SK-N-SH (cell line): ENCODE results near the gene RNF113B.

ENCODE experiments used
- CTCF ChIP-seq: fragments of 200-600 bp; sonication (generic); IDR thresholded peaks from 2 replicates; pipeline ENCODE4 v1.6.1; 2017; ENCODE audit warnings: antibody characterized with exemption, mild to moderate bottlenecking, moderate library complexity
- EP300 ChIP-seq, 2 experiments: IDR thresholded peaks; 2 replicates each; pipeline versions ENCODE4 v1.4.0 to v1.6.1; 2012; ENCODE audit warnings: borderline replicate concordance in 1 of 2, low read depth in 1 of 2, low read length in 1 of 2
- JUND ChIP-seq: IDR thresholded peaks from 2 replicates; pipeline ENCODE4 v1.4.0; 2012
- YY1 ChIP-seq: IDR thresholded peaks from 2 replicates; pipeline ENCODE4 v1.4.0; 2012; ENCODE audit warnings: low read depth, mild to moderate bottlenecking

- TF ChIP-seq JUND (no peak), YY1 (no peak), EP300 (IDR thresholded peaks at IDR 0.05; ENCODE audit: borderline replicate concordance in 1 of 2, low read depth in 1 of 2, low read length in 1 of 2) (peak in 1 of 2 experiments; percentile 90; a peak in 2 of 4 replicates), CTCF (no peak)
These were observed 5.0 kb downstream of the RNF113B start for GRCh38 chr13:98171900-98172589.
